ENCODE measurements around the gene HIPK3. TPM values are rescaled to one million over a fixed set of nuclear protein-coding genes. Genes with fewer than 3 reads are reported as not detected.

Gene HIPK3
- polyA plus RNA-seq, 1 donor: 40.8 TPM

DNA sequence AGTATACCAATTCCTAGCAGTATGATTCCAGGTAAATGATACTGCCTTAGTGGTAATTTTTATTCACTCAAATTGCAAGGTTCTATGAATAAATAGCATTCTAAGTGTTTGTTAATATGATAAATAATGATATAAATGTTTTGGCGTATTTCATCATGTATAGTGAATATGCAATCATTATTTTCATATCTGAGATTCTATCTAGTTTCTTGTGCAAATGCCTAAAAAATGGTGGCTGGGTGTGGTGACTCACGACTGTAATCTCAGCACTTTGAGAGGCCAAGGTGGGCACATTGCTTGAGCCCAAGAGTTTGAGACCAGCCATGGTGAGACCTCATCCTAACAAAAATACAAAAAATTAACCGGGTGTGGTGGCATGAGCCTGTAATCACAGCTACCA, 13.9 kb downstream of the HIPK3 start:
- no CpG with 5 or more reads among the region's 3 CpGs for WGBS (ENCODE audit: insufficient coverage, low lambda C conversion rate)
- peaks cover 2% of the 10 kb centered on the region for H3K4me1 ChIP-seq (ENCODE audit: control insufficient read depth, insufficient read depth, low read length)

DNA sequence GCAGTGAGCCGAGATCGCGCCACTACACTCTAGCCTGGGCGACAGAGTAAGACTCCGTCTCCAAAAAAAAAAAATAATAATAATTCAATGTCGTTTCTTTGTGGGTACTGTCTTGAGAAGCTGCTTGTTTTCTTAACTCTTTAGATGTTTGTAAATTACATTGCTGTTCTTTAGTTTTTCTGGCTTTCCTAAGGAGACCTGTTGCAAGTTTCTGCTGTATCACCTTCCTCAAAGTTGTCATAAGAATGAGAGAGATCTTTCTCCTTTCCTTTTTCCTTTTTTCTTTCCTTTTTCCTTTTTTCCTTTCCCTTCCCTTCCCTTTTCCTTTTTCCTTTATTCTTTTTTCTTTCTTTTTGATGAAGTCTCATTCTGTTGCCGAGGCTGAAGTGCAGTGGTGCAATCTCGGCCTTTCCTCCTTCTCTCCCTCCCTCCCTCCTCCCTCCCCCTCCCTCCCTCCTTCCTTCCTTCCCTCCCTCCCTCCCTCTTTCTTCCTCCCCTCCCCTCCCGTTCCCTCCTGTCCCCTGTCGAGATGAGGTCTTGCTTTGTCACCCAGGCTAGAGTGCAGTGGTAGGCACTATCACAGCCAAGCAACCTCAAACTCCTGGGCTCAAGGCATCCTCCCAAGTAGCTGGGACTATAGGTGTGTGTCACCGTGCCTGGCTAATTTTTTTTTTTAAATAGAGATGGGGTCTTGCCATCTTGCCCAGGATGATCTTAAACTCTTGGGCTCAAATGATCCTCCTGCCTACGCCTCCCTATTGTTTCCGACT, 15.3 kb downstream of the HIPK3 start:
- H3K4me3 ChIP-seq (ENCODE audit: low read length): no peak overlapping the region
- WGBS (ENCODE audit: insufficient coverage, low lambda C conversion rate): 88% methylated on average over 3 of the region's 13 CpGs
- no peaks in the 10 kb centered on the region for H3K27me3 ChIP-seq (ENCODE audit: control insufficient read depth, insufficient read depth, low read length)
- H3K4me1 ChIP-seq (ENCODE audit: control insufficient read depth, insufficient read depth, low read length): peaks cover 3% of the 10 kb centered on the region
- no peak for DNase-seq
- no peaks in the 10 kb centered on the region for H3K36me3 ChIP-seq (ENCODE audit: control insufficient read depth, insufficient read depth, low read length)
- no peaks in the 10 kb centered on the region for H3K9me3 ChIP-seq (ENCODE audit: control insufficient read depth, low read depth, low read length)
- no peak overlapping the region for H3K27ac ChIP-seq (ENCODE audit: low read length)

More for the DNA sequence above, 13.9 kb downstream of the HIPK3 start:
- no peak for DNase-seq
- Histone ChIP-seq H3K4me3 (ENCODE audit: low read length) (no peak overlapping the region), H3K9me3 (ENCODE audit: control insufficient read depth, low read depth, low read length) (no peaks in the 10 kb centered on the region), H3K36me3 (ENCODE audit: control insufficient read depth, insufficient read depth, low read length) (no peaks in the 10 kb centered on the region), H3K27ac (ENCODE audit: low read length) (no peak overlapping the region), H3K27me3 (ENCODE audit: control insufficient read depth, insufficient read depth, low read length) (no peaks in the 10 kb centered on the region)

DNA sequence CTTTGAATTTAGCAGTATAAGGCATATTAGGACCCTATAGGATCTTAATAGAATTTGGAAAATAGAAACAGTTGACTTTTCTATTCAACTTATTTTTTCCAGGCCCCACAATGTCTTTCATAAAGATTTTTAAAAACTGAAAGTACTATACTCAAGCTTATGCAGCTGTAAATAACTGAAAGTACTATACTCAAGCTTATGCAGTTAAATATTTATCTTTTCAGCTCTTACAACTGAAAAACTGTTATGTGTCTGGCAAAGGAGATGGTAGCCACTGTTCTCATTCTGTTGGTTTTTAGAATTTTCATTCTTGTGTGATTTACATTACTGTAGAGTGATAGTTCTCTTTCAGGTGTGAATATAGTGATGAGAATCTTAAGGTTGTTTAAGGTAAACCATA, 16.5 kb downstream of the HIPK3 start:
- H3K27me3 ChIP-seq (ENCODE audit: control insufficient read depth, insufficient read depth, low read length): no peaks in the 10 kb centered on the region
- no peaks in the 10 kb centered on the region for H3K9me3 ChIP-seq (ENCODE audit: control insufficient read depth, low read depth, low read length)
- H3K36me3 ChIP-seq (ENCODE audit: control insufficient read depth, insufficient read depth, low read length): no peaks in the 10 kb centered on the region
- DNase-seq: peak in 1 of 2 donors; percentile 49
- H3K4me3 ChIP-seq (ENCODE audit: low read length): no peak overlapping the region
- H3K27ac ChIP-seq (ENCODE audit: low read length): peak overlapping the region; percentile 12
- peaks cover 9% of the 10 kb centered on the region for H3K4me1 ChIP-seq (ENCODE audit: control insufficient read depth, insufficient read depth, low read length)

DNA sequence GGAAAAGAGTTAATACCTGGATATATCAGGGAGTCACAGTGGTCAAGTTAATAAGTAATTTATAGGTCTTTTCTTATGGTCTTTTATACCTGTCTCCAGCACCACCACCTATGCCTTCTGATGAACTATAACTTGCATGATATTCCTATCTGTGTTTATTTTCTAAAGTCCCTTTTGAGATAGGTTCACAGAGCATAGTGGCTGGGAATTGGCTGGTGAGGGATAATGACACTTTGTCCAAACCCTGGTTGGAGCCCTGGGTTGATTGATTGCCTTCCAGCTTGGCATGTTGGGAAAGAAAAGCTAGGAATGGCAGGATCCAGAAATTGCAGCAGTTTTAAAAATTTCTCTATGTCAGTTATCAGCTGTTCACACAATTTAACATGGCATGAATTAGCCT, 23.2 kb downstream of the HIPK3 start:
- Histone ChIP-seq H3K9me3 (ENCODE audit: control insufficient read depth, low read depth, low read length) (no peaks in the 10 kb centered on the region), H3K36me3 (ENCODE audit: control insufficient read depth, insufficient read depth, low read length) (no peaks in the 10 kb centered on the region), H3K27ac (ENCODE audit: low read length) (peak overlapping the region; percentile 13), H3K4me1 (ENCODE audit: control insufficient read depth, insufficient read depth, low read length) (peaks cover 13% of the 10 kb centered on the region), H3K4me3 (ENCODE audit: low read length) (no peak overlapping the region), H3K27me3 (ENCODE audit: control insufficient read depth, insufficient read depth, low read length) (no peaks in the 10 kb centered on the region)
- peak; percentile 29 to 82 for DNase-seq

DNA sequence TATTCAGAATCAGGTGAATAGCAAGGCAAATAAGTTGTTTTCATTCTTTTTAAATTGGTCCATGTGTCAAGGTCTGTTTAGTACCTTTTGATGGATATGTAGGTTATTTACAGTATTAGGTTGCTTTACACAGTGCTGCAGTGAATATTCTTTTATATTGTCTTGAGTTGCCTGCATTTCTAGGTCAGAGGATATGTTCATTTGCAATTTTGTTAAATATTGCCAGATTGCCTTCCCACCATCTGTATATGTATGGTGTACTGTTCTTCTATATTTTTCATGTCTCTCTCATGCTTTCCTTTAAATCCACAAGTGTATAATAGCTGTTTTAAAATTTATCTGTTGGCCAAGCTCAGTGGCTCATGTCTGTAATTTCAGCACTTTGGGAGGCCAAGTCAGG, 24.6 kb downstream of the HIPK3 start:
- peaks cover 4% of the 10 kb centered on the region for H3K36me3 ChIP-seq (ENCODE audit: control insufficient read depth, insufficient read depth, low read length)
- no peaks in the 10 kb centered on the region for H3K9me3 ChIP-seq (ENCODE audit: control insufficient read depth, low read depth, low read length)
- no peaks in the 10 kb centered on the region for H3K27me3 ChIP-seq (ENCODE audit: control insufficient read depth, insufficient read depth, low read length)
- H3K4me1 ChIP-seq (ENCODE audit: control insufficient read depth, insufficient read depth, low read length): peaks cover 13% of the 10 kb centered on the region
- no peak for DNase-seq
- H3K27ac ChIP-seq (ENCODE audit: low read length): no peak overlapping the region
- no peak overlapping the region for H3K4me3 ChIP-seq (ENCODE audit: low read length)

DNA sequence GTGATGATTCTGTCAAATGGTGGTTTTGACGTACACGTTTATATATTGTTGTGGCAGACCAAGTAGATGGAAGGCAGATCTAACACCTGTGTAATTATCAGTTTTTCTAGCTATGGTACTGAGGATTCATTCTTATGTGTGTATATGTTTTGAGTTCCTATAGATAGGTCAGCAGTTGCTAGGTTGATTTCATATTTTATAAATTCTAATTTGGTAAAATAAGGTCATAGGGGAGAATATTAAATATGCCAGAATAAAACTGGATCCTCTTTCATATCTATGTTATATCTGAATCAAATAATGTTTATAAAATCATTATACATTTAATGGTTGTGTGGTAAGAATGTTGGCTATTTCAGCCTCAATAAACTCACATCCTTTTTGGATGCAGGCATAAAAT, 27.6 kb downstream of the HIPK3 start:
- no peak for DNase-seq
- H3K4me1 ChIP-seq (ENCODE audit: control insufficient read depth, insufficient read depth, low read length): peaks cover 6% of the 10 kb centered on the region
- no peaks in the 10 kb centered on the region for H3K27me3 ChIP-seq (ENCODE audit: control insufficient read depth, insufficient read depth, low read length)
- peaks cover 12% of the 10 kb centered on the region for H3K36me3 ChIP-seq (ENCODE audit: control insufficient read depth, insufficient read depth, low read length)
- WGBS (ENCODE audit: insufficient coverage, low lambda C conversion rate): no CpG with 5 or more reads among the region's 2 CpGs
- no peak overlapping the region for H3K4me3 ChIP-seq (ENCODE audit: low read length)
- H3K9me3 ChIP-seq (ENCODE audit: control insufficient read depth, low read depth, low read length): no peaks in the 10 kb centered on the region
- H3K27ac ChIP-seq (ENCODE audit: low read length): no peak overlapping the region

DNA sequence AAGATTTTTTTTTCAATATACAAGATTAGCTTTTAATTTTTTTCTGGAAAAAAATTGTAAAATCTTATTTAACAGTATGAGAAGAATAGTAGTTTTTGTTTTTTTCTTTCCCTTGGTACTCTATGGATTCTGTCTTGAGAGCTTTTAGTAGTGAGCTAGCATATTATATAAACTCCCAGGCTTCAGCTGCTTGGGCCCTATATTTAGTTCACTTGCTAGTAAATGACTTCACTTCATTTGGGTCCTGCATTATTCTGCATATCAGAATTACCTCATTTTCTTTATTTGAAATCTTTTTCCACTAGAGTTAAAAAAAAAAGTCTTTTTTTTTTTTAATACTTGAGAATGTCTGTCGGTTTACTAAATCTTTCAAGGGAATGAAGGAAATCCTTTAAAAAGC, 33.1 kb downstream of the HIPK3 start:
- WGBS (ENCODE audit: insufficient coverage, low lambda C conversion rate): no CpG with 5 or more reads among the region's 1 CpG
- no peak for DNase-seq
- Histone ChIP-seq H3K4me3 (ENCODE audit: low read length) (no peak overlapping the region), H3K9me3 (ENCODE audit: control insufficient read depth, low read depth, low read length) (no peaks in the 10 kb centered on the region), H3K27me3 (ENCODE audit: control insufficient read depth, insufficient read depth, low read length) (no peaks in the 10 kb centered on the region), H3K27ac (ENCODE audit: low read length) (no peak overlapping the region), H3K36me3 (ENCODE audit: control insufficient read depth, insufficient read depth, low read length) (peaks cover 22% of the 10 kb centered on the region), H3K4me1 (ENCODE audit: control insufficient read depth, insufficient read depth, low read length) (no peaks in the 10 kb centered on the region)

DNA sequence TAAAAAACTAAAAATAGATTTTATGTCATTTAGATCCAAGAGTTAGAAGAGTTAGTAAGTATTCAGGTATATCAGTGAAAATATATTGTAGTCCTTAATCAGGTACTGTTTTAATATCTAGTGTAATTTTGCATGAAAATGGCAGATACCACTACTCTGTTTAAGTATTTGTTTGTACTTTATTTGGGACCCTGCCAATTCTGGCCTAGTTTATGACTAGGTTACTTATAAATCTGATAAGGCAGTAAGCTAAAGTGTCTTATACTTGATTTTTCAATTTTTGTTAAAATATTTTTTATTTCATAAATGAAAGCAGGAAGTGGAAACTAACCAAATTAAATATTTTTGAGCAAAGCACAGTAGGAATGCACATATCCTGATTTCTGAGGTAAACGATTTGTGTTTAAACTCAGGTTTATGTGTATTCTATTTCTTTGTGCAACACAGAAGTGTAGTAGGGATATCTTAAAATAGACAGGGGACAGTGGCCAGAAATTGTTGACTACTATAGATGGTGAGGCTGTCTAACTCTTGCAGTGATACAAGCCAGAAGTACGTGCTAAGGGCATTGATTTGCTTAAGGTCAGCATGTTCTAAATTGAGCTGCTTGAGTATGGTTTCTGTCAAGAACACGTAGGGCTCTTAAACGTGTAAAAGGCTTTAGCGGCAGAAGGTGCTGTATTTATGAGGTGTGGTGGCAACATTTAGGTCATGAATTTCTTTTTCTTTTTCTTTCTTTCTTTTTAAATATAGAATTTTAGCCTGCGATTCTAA, 34.0 kb downstream of the HIPK3 start:
- Histone ChIP-seq H3K4me1 (ENCODE audit: control insufficient read depth, insufficient read depth, low read length) (no peaks in the 10 kb centered on the region), H3K9me3 (ENCODE audit: control insufficient read depth, low read depth, low read length) (no peaks in the 10 kb centered on the region), H3K4me3 (ENCODE audit: low read length) (no peak overlapping the region), H3K36me3 (ENCODE audit: control insufficient read depth, insufficient read depth, low read length) (peaks cover 24% of the 10 kb centered on the region), H3K27ac (ENCODE audit: low read length) (peak overlapping the region; percentile 13), H3K27me3 (ENCODE audit: control insufficient read depth, insufficient read depth, low read length) (no peaks in the 10 kb centered on the region)
- DNase-seq: peak in 1 of 2 donors; percentile 13
- WGBS (ENCODE audit: insufficient coverage, low lambda C conversion rate): 88% methylated on average over 2 of the region's 6 CpGs

DNA sequence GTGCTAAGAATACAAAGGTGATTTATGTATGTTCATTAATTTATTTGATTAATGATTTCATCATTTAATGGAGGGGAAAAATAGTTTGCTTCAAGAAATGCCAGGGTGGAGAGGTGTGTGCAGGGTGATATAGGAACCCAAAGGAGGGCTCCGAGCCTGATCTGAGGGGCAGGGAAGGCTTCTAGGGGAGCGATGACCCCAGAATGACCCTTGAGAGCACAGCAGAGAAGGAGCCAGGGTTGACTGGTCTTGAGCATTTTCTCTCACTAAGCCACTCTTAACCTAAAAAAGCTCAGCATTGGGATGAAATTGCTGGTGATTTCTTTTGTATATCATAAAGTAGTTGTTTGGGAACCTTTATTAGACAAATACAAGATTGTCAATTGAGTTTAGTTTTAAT, 35.1 kb downstream of the HIPK3 start:
- Histone ChIP-seq H3K4me1 (ENCODE audit: control insufficient read depth, insufficient read depth, low read length) (no peaks in the 10 kb centered on the region), H3K4me3 (ENCODE audit: low read length) (no peak overlapping the region), H3K27ac (ENCODE audit: low read length) (no peak overlapping the region), H3K9me3 (ENCODE audit: control insufficient read depth, low read depth, low read length) (no peaks in the 10 kb centered on the region), H3K36me3 (ENCODE audit: control insufficient read depth, insufficient read depth, low read length) (peaks cover 15% of the 10 kb centered on the region), H3K27me3 (ENCODE audit: control insufficient read depth, insufficient read depth, low read length) (no peaks in the 10 kb centered on the region)
- no CpG with 5 or more reads among the region's 2 CpGs for WGBS (ENCODE audit: insufficient coverage, low lambda C conversion rate)
- no peak for DNase-seq

DNA sequence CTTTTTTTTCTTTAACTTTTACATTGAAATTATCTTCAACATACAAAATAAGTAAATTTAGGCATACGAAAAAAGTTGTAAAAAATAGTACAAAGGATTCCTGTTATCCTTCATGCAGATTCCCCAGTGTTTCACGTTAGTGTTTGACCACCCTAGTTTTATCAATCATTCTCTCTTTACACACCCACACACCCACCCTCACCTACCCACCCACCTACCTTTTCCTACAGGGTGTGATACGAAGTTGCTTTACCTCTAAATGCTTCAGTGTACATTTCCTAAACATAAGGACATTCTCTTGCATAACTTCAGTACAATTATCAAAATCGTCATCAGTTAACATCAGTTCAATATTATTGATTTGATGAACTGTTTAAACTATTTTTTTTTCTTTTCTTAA, 37.0 kb downstream of the HIPK3 start:
- Histone ChIP-seq H3K4me3 (ENCODE audit: low read length) (no peak overlapping the region), H3K4me1 (ENCODE audit: control insufficient read depth, insufficient read depth, low read length) (no peaks in the 10 kb centered on the region), H3K36me3 (ENCODE audit: control insufficient read depth, insufficient read depth, low read length) (peaks cover 12% of the 10 kb centered on the region), H3K27me3 (ENCODE audit: control insufficient read depth, insufficient read depth, low read length) (no peaks in the 10 kb centered on the region), H3K27ac (ENCODE audit: low read length) (no peak overlapping the region), H3K9me3 (ENCODE audit: control insufficient read depth, low read depth, low read length) (peaks cover 4% of the 10 kb centered on the region)
- DNase-seq: no peak
- 83% methylated on average over 1 of the region's 4 CpGs for WGBS (ENCODE audit: insufficient coverage, low lambda C conversion rate)

DNA sequence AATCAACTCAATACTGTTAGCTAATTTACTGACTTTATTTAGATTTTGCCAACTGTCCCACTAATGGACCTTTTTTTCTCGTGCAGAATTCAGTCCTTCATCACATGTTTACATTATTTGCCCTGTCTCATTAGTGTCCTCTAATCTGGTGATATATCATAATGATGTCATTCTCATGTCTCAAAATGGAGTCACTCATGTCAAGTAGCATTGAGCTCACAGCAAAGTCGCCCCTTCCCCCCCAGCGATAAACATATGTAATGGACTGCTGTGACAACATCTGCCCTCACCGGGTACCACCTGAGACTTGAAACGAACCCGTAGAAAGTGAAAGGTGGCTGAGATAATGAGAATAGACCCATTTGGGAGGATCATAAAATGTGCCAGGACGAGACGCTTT, 37.6 kb downstream of the HIPK3 start:
- H3K36me3 ChIP-seq (ENCODE audit: control insufficient read depth, insufficient read depth, low read length): peaks cover 12% of the 10 kb centered on the region
- H3K4me3 ChIP-seq (ENCODE audit: low read length): no peak overlapping the region
- no peak for DNase-seq
- H3K4me1 ChIP-seq (ENCODE audit: control insufficient read depth, insufficient read depth, low read length): no peaks in the 10 kb centered on the region
- H3K9me3 ChIP-seq (ENCODE audit: control insufficient read depth, low read depth, low read length): peaks cover 4% of the 10 kb centered on the region
- H3K27ac ChIP-seq (ENCODE audit: low read length): no peak overlapping the region
- WGBS (ENCODE audit: insufficient coverage, low lambda C conversion rate): 57% methylated on average over 1 of the region's 8 CpGs
- no peaks in the 10 kb centered on the region for H3K27me3 ChIP-seq (ENCODE audit: control insufficient read depth, insufficient read depth, low read length)

Data from large intestine (tissue), 3 donors.